Measurements from ENCODE around the gene CNTNAP2.

The CNTNAP2 gene

DNA sequence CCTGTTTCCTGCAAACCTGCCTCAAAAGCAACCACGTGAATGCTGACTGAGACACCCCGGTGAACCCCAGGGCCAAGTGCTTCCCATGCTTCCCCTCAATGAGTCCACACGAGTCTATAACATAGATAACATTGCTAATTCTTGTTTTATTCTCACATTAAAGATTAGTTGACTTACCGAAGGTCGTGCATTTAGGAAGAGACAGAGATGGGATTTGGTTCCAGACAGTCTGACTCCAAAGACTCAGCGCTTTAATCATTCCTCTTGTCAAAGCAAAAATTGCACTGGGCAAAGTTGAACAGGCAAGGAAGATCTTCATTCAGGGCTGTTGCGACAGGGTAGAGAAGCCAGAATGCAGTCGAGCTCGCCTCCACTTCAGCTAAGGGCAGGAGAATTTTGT, 2038.4 kb downstream of the CNTNAP2 start:
- no peak for DNase-seq (ENCODE audit: low read depth)

DNA sequence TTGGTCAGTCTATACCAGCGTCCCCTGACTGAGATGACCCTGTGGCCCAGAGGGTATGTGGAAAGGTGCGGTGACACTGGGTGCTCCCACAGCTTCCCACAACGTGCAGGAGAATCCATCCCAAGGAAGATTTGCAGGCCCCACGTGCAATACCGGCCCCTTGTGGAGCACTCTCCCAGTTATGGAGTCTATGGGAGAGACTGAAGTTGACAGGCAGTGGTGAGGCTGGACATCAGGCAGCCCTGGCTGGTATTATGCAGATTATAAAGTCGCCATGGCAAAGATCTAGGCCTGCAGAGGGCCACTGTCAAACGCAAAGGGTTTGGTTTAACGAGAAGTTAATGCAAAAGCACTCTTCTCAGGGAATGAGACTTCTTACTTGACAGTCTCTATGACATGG, 2039.2 kb downstream of the CNTNAP2 start:
- no peak for DNase-seq (ENCODE audit: low read depth)

DNA sequence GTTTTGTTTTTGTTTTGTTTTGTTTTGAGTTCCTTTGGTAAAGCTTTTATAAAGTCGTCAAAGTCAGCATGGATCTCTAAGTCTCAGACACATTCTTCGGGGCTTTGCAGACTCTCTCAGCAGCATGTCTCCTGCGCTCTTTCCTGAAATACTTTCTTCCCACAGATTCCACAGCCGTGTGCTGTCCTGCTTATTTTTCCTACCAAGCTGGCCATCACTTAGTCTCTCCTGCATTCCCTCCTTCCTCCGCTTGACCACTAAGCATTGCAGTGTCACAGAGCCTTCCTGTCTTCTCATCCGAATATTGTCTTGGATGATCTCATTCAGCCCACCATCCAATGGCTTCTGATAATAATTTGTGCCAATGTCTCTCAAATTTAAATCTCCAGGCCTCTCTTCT, 2039.6 kb downstream of the CNTNAP2 start:
- no peak for DNase-seq (ENCODE audit: low read depth)

DNA sequence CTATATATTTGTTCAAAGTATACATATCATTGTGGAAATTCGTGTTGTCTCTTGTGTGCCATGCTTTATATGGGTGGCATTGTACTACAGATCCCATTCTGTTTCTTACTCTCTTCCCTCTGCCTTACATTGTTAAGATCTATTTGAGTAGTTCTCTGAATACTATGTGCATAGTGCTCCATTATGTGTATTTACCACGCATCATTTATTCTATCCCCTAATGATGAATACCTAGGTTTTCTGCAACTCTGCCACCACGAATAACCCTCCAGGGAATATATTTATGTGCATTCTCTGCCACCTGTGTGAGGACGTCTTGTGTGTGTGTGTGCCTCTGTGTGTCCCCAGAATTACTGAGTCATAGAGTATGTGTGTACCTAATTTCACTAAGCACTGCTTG, 2042.7 kb downstream of the CNTNAP2 start:
- no peak for DNase-seq (ENCODE audit: low read depth)

DNA sequence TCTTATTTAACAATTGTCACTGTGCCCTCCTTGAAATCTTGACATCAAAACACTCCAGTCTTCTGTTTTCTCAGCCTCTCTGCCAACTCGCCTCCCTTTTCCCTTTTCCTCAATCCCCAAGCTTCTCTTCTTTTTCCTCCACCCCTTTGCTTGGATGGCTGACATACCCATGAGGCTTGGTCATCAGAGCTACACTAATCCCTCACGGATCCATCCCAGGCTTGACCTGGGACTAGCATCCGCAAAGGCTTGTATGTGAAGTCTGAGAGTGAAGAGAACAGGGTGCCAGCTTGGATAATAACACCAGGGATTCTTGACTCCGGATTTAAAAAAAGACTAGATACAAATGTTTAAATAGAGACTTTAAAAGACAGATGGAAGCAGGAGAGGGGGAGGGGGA, 2045.2 kb downstream of the CNTNAP2 start:
- DNase-seq (ENCODE audit: low read depth), result no peak

DNA sequence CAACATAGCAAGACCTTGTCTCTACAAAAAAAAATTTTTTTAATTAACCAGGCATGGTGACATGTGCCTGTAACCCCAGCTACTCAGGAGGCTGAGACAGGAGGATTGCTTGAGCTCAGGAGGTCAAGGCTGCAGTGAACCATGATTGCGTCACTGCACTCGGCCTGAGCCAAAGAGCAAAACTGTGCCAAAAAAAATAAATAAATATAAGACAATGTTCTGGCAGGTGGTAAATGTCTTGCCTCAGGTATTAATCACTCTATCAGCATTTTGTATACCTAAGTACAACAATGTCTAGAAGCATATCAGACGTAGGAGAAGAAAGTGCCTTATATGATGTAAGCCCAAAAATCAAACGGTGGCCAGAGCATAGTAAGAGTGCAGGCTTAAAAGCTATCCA, 2046.2 kb downstream of the CNTNAP2 start:
- DNase-seq (ENCODE audit: low read depth), result no peak

DNA sequence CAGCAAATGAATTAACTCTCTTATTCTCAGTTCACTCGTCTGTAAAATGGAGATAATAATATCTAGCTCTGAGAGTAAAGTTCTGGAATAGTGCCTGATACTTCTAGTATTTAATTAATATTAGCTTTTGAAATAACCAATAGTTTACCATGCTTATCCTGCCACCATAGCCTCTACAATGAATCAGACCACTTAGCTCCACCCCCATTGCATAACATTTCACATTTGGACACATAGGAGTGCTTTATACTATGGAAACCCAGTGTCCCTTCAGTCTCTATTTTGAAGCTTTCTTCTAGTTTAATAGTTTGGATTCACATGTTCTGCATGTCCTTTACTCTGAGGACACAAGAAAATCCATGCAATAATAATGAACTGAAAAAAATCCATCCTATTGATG, 2046.6 kb downstream of the CNTNAP2 start:
- no peak for DNase-seq (ENCODE audit: low read depth)

DNA sequence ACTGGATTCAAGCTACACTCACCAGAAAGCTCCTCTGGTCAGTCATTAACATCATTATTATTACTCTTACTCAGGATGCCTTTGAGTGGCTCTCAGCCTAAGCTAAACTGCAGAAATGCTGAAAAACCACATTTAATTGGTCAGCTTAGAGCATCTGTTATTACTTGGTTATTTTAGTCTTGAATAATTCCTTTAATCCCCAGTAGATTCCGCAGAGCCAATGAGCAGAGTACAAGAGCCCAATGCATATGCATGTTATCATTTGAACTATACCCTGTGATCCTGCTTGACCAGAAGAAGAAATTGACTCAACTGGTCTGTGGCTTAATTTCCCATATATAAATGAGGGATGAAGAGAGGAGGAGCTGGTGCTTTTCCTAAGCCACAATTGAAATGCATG, 2056.3 kb downstream of the CNTNAP2 start:
- DNase-seq (ENCODE audit: low read depth), result no peak

DNA sequence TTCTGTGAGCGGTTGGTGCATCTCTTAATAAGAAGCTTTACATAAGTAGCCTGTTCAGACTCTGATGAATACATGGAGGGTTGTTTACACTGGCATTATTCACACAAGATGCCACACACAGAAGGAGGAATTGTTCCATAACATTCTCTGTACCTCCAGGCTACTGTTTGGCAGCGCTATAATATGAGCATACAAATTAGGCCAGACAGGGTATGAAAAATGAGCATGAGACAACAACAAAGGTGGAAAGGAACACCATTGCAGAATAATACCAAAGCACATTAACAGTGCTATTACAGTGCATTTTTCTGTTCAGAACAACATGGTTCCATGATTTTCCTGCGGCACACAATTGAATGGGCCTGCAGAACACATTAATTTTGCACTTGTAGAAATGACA, 2056.8 kb downstream of the CNTNAP2 start:
- no peak for DNase-seq (ENCODE audit: low read depth)

DNA sequence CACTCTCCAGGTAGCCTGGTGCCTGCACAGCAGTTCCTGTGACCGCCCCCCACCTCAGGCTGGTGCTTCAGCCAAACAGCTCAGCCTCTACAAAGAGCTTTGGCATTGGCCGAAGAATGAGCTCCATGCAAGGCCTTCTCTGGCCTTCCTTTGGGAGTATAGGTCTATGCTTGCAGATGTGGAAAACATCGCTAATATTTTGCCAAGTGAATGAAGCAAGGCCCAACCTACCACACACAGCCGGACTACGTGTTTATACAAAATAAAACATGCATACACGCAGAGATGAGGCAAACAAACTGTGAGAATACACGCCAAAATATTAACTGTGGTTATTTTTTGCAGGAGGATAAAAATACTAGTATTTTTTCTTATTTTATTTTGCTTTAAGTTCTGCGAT, 2057.8 kb downstream of the CNTNAP2 start:
- no peak for DNase-seq (ENCODE audit: low read depth)

DNA sequence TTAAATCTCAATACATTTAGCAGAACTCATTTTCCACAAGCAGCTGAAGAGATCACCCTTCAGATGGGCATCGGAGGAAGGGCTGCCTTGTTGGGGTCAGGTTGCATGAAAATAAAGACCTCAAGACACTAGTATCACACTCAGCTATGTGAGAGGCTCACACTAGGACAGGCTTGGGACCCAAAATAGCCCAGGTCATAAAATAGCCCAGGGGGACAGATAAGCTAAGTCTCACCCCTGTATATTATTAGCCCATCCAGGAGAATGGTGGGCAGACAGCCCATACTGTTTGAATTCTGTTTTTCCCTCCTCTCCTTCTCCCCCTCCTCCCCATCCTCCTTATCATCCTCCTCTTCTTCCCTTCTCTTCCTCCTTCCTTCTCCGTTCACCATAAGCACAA, 2058.9 kb downstream of the CNTNAP2 start:
- DNase-seq (ENCODE audit: low read depth), result no peak

DNA sequence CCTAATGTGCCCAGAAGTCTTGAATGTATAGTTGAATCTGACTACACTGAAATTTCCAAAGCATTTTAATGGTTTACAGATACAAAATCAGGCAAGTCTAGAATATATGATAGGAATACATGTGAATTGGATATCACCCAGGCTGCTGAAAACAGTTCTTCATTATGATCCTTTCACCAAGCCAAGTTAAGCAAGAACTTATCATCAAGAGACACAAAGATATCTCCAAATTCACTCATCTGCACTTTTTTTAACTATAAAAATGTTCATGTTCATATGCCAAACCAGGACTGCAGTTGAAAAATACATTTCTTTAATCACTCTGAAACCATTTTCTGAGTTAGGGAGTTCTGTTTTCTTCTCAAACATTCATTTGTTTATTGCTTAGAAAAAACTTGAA, 2061.4 kb downstream of the CNTNAP2 start:
- no peak for DNase-seq (ENCODE audit: low read depth)

DNA sequence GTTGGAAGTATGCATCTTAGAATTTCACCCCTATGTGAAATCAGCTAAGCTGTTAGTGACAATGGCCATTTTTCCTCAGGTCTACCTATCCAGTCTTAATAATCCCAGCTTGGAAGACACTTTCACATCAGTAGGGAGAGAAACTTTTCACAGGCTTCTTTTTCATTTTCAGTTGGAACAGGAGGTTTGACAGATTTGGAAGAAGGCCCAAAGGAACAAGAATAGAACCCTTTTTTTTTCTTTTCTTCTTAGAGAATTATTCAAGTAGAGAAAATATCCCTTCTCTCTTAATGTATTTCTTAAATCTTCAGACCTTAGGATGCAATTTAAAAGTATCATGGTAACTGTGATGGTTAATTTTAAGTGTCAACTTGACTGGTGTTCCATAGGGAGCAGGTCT, 2063.5 kb downstream of the CNTNAP2 start:
- no peak for DNase-seq (ENCODE audit: low read depth)

DNA sequence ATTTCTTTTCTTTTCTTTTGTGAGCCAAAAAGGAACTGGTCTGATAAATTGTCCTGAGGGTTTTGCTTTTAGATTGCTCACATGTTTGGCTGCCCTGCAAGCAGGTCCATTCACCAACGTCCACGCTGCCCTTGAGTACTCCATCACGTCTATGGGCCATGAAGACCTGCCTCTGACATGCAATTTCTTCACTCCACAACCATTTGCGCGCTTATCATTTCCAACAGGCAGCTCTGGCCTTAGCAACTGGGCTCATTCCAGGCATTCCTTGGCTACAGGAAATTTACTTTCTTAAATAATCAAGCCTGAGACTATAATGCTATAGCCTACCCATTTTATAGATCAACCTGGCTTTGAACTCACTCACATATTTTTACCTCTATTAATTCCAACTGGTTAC, 2065.7 kb downstream of the CNTNAP2 start:
- DNase-seq (ENCODE audit: low read depth), result no peak

DNA sequence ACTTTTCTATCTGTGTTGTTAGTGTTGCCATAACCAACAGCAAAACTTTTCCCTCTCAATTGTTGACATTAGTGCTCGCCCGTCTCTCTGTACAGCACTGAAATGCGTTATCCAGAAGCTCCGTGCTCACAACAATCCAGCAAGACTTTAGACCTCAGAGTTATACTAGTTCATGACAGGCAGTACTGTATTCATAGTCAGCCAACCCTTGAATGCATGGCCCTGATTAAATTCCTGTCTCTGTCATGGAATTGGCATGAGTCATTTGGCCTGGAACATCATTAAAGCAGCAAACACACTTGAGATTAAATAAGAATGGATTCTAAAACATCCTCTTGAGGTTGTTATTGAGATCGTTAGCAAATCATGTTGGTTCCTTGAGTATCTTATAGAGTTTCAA, 2068.4 kb downstream of the CNTNAP2 start:
- no peak for DNase-seq (ENCODE audit: low read depth)

DNA sequence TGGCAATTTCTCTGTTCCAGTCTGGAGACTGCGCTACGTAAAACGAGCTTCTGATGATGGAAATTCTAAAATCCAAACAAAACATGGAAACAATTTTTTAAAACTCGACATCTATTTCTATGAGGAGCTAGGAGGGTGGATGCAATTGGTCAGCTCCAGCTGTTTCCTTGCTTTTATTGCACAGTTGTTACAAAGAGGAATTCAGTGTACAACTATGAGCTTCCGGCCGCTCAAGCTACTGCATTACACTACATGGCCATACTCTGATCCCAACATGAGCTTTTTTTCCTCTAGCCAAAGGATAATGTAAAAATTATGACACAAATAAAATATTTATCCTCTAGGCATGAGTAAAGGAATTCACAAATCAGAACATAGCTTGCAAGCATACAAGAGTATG, 2070.9 kb downstream of the CNTNAP2 start:
- DNase-seq (ENCODE audit: low read depth), result no peak

DNA sequence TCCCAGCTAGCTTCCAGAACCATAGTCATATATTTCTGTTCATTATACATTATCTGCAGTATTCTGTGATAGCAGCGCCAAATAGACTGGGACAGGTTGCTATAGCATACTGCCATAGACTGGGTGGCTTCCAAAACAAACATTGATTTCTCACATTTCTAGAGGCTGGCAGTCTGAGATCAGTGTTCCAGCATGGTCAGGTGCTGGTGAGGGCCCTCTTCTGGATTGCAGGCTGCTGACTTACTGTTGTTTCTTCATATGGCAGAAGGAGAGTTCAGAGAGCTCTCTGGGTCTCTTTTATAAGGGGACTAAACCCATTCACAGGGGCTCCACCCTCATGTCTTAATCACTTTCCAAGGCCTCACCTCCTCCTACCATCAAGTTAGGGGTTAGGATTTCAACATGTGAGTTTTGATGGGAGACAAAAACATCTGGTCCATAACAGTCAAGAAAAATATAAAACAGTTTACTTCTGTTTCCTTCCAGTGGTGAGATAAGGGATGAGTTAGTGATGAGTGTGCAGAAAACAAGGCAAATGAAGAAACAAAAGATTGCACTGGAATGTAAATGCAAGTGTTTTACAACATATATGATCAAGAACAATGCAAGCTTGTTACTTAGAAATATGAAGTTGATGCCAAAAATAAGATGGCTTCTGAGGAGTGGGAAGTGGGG, 2074.9 kb downstream of the CNTNAP2 start:
- no peak for DNase-seq (ENCODE audit: low read depth)

DNA sequence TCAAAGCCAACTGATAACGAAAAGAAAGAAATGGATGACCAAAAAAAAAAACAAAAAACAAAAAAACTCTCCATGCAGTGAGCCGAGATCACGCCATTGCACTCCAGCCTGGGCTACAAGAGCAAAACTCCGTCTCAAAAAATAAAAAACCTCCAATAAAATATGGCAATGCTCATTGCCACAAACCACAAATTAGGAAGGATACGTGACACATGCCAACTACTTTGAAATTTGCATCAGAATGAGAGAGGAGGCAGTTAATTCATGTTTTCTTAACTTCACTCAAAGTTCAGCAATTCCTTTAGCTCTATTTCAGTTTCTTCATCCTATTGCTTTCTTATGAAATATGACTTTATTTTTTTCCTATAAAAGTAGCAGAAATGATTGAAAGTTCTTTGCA, 2075.9 kb downstream of the CNTNAP2 start:
- no peak for DNase-seq (ENCODE audit: low read depth)

DNA sequence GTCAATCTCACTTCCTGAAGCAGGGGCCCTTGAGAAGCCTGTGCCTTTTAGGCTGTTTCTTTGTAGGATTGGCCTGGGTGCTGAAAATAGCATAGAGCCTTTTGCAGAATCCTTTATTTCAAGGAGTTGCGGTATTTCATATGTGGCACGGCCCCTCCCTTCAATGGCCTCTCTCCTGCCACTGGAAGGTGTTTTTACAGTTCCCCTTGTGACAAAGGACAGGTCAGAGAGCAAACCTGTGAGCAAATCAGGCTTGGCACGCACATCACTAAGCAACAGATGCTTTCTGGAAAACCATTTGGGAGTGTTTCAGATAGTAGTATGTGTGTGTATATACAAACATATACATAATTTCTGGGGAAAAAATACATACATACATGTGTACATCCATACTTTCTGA, 2085.4 kb downstream of the CNTNAP2 start:
- no peak for DNase-seq (ENCODE audit: low read depth)

DNA sequence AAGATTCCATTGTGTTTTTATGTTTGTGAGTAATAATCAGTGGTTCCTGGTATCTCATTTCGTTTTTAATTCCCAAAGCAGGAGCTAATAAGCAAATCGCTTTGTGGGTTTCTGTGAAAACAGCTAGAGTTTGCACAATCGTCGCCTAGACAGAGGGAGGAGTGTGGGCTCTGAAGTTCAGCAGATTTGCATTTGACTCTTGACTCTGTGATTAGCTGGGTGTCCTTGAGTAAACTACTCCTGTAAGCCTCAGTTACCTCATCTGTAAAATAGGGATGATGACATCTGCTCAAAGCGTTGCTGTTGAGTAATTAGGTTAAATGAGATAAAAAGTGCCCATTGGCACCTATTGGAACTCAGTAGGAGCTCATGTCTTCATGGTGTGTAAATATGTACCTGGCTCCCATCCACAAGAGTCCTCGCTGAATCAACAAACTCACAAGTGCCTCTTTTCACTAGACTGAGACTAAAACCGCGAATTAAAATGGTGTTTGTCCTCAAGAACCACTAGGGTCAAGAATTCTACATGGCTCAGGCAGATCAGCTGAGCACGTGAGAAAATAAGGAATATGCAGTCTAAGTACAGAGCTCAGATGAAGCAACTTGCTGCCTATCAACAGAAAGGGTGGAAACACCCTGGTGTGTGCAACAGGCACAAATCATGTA, 2088.2 kb downstream of the CNTNAP2 start:
- no peak for DNase-seq (ENCODE audit: low read depth)

DNA sequence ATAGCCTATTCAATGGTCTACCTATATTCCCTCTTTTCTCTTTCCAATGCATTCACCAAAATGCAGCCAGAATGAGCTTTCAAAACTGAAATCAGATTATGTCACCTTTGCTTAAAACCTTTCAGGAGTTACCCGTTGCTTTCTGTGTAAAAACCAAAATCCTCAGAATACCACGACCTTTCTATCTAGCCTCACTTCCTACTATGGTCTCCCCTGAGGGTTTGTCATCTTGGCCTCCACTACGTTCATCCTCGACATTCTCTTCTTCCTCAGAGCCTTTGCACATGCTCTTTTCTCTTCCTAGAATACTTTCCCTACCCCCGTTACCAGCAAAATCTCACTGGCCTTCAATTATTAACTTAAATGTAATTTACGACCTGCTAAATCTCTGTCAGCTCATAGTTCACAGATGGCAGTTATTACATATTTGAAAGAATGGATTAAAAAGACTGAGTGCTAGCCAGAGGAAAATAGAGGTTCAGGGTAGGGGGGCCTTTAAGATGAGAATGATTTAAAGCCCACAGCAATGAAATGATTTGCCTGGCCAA, 2093.1 kb downstream of the CNTNAP2 start:
- DNase-seq (ENCODE audit: low read depth), result no peak

DNA sequence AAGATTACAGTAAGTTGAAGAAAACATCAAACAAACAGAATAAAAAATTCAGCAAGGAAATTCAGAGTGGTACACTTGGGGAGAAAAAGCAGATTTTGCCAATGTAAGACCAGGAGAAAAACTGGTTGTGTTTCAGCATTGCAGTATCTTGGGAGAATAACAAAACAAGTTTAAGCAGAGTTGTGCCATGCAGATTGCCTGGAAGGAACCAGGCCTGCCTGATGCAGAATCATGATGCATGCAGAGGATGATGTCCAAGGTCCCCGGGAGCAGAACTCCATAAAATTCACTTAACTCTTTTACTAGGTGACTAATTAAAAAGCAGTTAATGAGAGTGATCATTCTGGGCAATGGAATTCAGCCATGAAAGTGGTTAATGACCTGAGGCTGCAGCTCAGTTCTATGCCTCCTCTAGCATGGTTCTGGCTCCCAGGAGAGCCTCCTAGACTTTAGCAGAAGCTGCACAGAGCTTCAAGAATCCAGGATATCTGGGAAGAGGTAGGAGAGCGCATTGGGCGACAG, 2094.3 kb downstream of the CNTNAP2 start:
- no peak for DNase-seq (ENCODE audit: low read depth)

DNA sequence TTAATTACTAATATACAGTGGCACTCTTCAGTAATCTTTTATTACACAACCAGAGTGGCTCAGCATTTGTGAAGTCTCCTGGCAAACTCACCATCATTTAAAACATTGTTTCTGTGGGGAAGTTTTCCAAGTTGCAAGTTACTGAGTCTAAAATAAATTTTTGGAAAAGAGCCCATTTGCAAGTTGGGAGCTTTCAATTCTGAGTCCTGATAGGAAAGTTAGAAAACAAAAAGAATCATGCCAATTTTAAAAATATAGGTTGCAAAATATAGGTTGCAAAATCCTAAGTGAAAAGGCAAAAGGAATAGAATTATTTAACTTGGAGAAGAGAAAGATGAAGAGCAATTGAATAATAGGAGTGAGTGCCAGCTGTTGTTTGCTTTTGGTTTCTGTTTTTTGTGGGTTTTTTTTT, 2095.1 kb downstream of the CNTNAP2 start:
- no peak for DNase-seq (ENCODE audit: low read depth)

DNA sequence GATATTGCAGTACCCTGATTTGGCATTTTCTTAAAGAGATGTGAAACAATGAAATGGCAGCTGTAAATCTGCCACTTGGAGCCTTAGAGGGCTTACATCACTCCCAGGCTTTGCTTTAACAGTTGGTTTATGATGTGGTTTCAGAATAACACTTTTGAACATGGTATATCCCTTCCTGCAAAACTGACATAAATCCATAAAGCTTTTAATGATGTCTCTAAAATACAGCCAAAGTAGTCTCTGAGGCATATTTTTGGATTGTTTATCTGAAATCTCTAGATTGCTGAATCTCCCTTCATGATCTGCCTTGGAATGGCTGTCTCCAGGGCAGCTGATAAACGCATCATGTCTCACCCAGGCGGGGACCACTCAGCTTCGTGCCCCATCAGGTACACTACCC, 2096.1 kb downstream of the CNTNAP2 start:
- no peak for DNase-seq (ENCODE audit: low read depth)

Data from activated T-cell treated with anti-CD3 and anti-CD28 coated beads for 24 hours (primary cell).